Natural killer cell (primary cell): Measurements from ENCODE around the gene PROM1. TPM values are rescaled to one million over a fixed set of nuclear protein-coding genes. Genes with fewer than 3 reads are reported as not detected.

Source experiments
- ATAC-seq, 3 donors: fragments of 150-1000 bp in 2 of 3; fragments of 200-7000 bp in 1 of 3; cut with Tn5 transposase; 1 replicate in 1 of 3; 2 replicates in 2 of 3; pipeline ENCODE4 v1.10.0; 2021; ENCODE audit warnings: mild to moderate bottlenecking in 2 of 3, moderate library complexity in 2 of 3
- DNase-seq, 2 donors: peaks; one replicate each; pipeline versions ENCODE4 v3.0.0 to v3.0.0-alpha.2; 2013 to 2021; ENCODE audit warnings: mixed read lengths in 1 of 2
- H3K27ac ChIP-seq: one replicate; pipeline ENCODE4 v1.5.1; 2013; ENCODE audit warnings: mild to moderate bottlenecking, low read length
- H3K27me3 ChIP-seq: one replicate; pipeline ENCODE4 v1.6.1; 2013; ENCODE audit warnings: low read length; ENCODE audit not compliant: control insufficient read depth, insufficient read depth
- H3K36me3 ChIP-seq: one replicate; pipeline ENCODE4 v1.6.1; 2013; ENCODE audit warnings: low read length; ENCODE audit not compliant: control insufficient read depth, insufficient read depth
- H3K4me1 ChIP-seq: one replicate; pipeline ENCODE4 v1.6.1; 2013; ENCODE audit warnings: low read length; ENCODE audit not compliant: control insufficient read depth, insufficient read depth
- H3K4me3 ChIP-seq: one replicate; pipeline ENCODE4 v1.5.1; 2013; ENCODE audit warnings: low read length
- H3K9me3 ChIP-seq: one replicate; pipeline ENCODE4 v1.6.1; 2013; ENCODE audit warnings: low read length; ENCODE audit not compliant: control insufficient read depth, insufficient read depth
- H3K27ac Mint-ChIP-seq, 2 donors: one replicate each; pipeline ENCODE4 v1.8.0; 2022; ENCODE audit warnings: mild to moderate bottlenecking in 2 of 2, mixed read lengths in 2 of 2, moderate library complexity in 1 of 2
- H3K27me3 Mint-ChIP-seq, 2 donors: one replicate each; pipeline ENCODE4 v1.8.0; 2022; ENCODE audit warnings: low read depth in 2 of 2, mixed read lengths in 2 of 2
- H3K36me3 Mint-ChIP-seq: one replicate; pipeline ENCODE4 v1.8.0; 2022; ENCODE audit warnings: mixed read lengths
- H3K4me1 Mint-ChIP-seq, 2 donors: one replicate each; pipeline ENCODE4 v1.8.0; 2022; ENCODE audit warnings: mixed read lengths in 2 of 2
- H3K4me3 Mint-ChIP-seq: one replicate; pipeline ENCODE4 v1.8.0; 2022; ENCODE audit warnings: mild to moderate bottlenecking, moderate library complexity, mixed read lengths
- H3K9me3 Mint-ChIP-seq, 2 donors: one replicate each; pipeline ENCODE4 v1.8.0; 2022; ENCODE audit warnings: mixed read lengths in 2 of 2
- CTCF ChIP-seq: fragments of 200-600 bp; IDR thresholded peaks from one replicate; pipeline ENCODE4 v1.8.0; 2022; ENCODE audit warnings: antibody characterized with exemption
- WGBS: methylation state at CpG from one replicate; pipeline ENCODE4 v1.1.7; 2013; ENCODE audit warnings: missing lambda C conversion rate; ENCODE audit not compliant: insufficient coverage; 5-methylcytosine and 5-hydroxymethylcytosine counted together
- intact Hi-C: fragments of 100-400 bp; cut with micrococcal nuclease; formaldehyde crosslinking; loops from one replicate; pipeline ENCODE4 v1.14.2; 2022
- total RNA-seq, 4 donors: library from RNA; stranded (reverse); fragments of 120-200 nt in 1 of 4; gene quantifications; one replicate each; pipeline versions ENCODE4 v1.2.3 to v1.2.4, GENCODE V29; 2013 to 2022

PROM1 gene
- total RNA-seq, 3 donors from 2014 or later (not counting 1 experiment from before 2014, with no cell fraction given): not detected

- Mint-ChIP-seq H3K36me3 (peaks cover 23% of the 10 kb centered on the region), H3K27ac (peak overlapping the region; percentile 94 to 95), H3K4me1 (peaks cover 58 to 72% of the 10 kb centered on the region in 2 donors), H3K9me3 (no peaks in the 10 kb centered on the region), H3K27me3 (no peaks in the 10 kb centered on the region), H3K4me3 (peak overlapping the region; percentile 66)
- H3K4me1 ChIP-seq: peaks cover 36% of the 10 kb centered on the region
- ATAC-seq (peak; percentile 33 to 45 (median 37)), DNase-seq (peak in 1 of 2 donors; percentile 27)
- WGBS: 78% methylated on average over 2 of the region's 2 CpGs
- H3K9me3 ChIP-seq: no peaks in the 10 kb centered on the region
- H3K27me3 ChIP-seq: no peaks in the 10 kb centered on the region
- peak overlapping the region; percentile 49 for H3K27ac ChIP-seq
- intact Hi-C loops: no loop called here
- no peak overlapping the region for H3K4me3 ChIP-seq
- no peaks in the 10 kb centered on the region for H3K36me3 ChIP-seq
- TF ChIP-seq CTCF: no peak
Measured at GRCh38 chr4:15958562-15958961, 125.3 kb downstream of the PROM1 start.

GRCh38 chr4:15956179-15956850 lies 127.5 kb downstream of the PROM1 start:
- H3K4me3 Mint-ChIP-seq: peak overlapping the region; percentile 70
- H3K36me3 Mint-ChIP-seq: peaks cover 23% of the 10 kb centered on the region
- no peaks in the 10 kb centered on the region for H3K27me3 ChIP-seq
- peak overlapping the region; percentile 81 to 83 for H3K27ac Mint-ChIP-seq
- no peaks in the 10 kb centered on the region for H3K27me3 Mint-ChIP-seq
- intact Hi-C loops: loop anchor here (1.0 kb wide), 5 partner anchors 45 to 725 kb away; no protein-coding TSS in a partner anchor
- peak; percentile 86 for TF ChIP-seq CTCF
- no peak overlapping the region for H3K27ac ChIP-seq
- no peak overlapping the region for H3K4me3 ChIP-seq
- H3K9me3 ChIP-seq: no peaks in the 10 kb centered on the region
- H3K4me1 ChIP-seq: peaks cover 16% of the 10 kb centered on the region
- peak; percentile 82 to 91 (median 89) for ATAC-seq
- peaks cover 44 to 55% of the 10 kb centered on the region in 2 donors for H3K4me1 Mint-ChIP-seq
- peak; percentile 75 to 86 for DNase-seq
- H3K36me3 ChIP-seq: no peaks in the 10 kb centered on the region
- H3K9me3 Mint-ChIP-seq: no peaks in the 10 kb centered on the region
- 51% methylated on average over 9 of the region's 9 CpGs for WGBS

- Histone ChIP-seq H3K4me1 (peaks cover 16% of the 10 kb centered on the region), H3K9me3 (no peaks in the 10 kb centered on the region), H3K27me3 (no peaks in the 10 kb centered on the region), H3K4me3 (no peak overlapping the region), H3K27ac (no peak overlapping the region), H3K36me3 (no peaks in the 10 kb centered on the region)
- ATAC-seq (no peak), DNase-seq (peak in 1 of 2 donors; percentile 8)
- no peak for TF ChIP-seq CTCF
- no peaks in the 10 kb centered on the region for H3K9me3 Mint-ChIP-seq
- H3K4me1 Mint-ChIP-seq: peaks cover 38 to 48% of the 10 kb centered on the region in 2 donors
- H3K27ac Mint-ChIP-seq: peak overlapping the region in 1 of 2 donors; percentile 83
- peaks cover 23% of the 10 kb centered on the region for H3K36me3 Mint-ChIP-seq
- no peak overlapping the region for H3K4me3 Mint-ChIP-seq
- H3K27me3 Mint-ChIP-seq: no peaks in the 10 kb centered on the region
- intact Hi-C loops: loop anchor here (1.0 kb wide), 5 partner anchors 46 to 724 kb away; no protein-coding TSS in a partner anchor
- WGBS: 80% methylated on average over 3 of the region's 3 CpGs
Measured at GRCh38 chr4:15955670-15956069, 128.2 kb downstream of the PROM1 start.
